ENCODE data around the gene KCNJ2.

Gene KCNJ2

GRCh38 chr17:70168977-70169708 is at the start of gene KCNJ2:
Gene KCNJ2 (plus strand): TSS chr17:70169532. CDS start chr17:70175040, 5,508 bp downstream.
- DNase-seq, result peak; percentile 39

- no peak for DNase-seq
Measured at GRCh38 chr17:70119545-70119944, 49.8 kb upstream of the KCNJ2 start.

- no peak for DNase-seq
Measured at GRCh38 chr17:70119983-70120382, 49.3 kb upstream of the KCNJ2 start.

- DNase-seq, result no peak
Measured at GRCh38 chr17:70120425-70120824, 48.9 kb upstream of the KCNJ2 start.

GRCh38 chr17:70121126-70121525 is 48.2 kb upstream of the KCNJ2 start:
- DNase-seq, result no peak

GRCh38 chr17:70123193-70123592 is 46.1 kb upstream of the KCNJ2 start:
- no peak for DNase-seq

GRCh38 chr17:70124723-70125122 is 44.6 kb upstream of the KCNJ2 start:
- no peak for DNase-seq

GRCh38 chr17:70127221-70127873 is 42.0 kb upstream of the KCNJ2 start:
- DNase-seq, result no peak

GRCh38 chr17:70128727-70129238 is 40.5 kb upstream of the KCNJ2 start:
- DNase-seq, result no peak

- DNase-seq, result no peak
Measured at GRCh38 chr17:70130289-70130688, 39.0 kb upstream of the KCNJ2 start.

GRCh38 chr17:70132505-70132904 is 36.8 kb upstream of the KCNJ2 start:
- no peak for DNase-seq

GRCh38 chr17:70134042-70134441 is 35.3 kb upstream of the KCNJ2 start:
- no peak for DNase-seq

GRCh38 chr17:70134777-70135176 is 34.6 kb upstream of the KCNJ2 start:
- DNase-seq, result no peak

GRCh38 chr17:70136131-70136530 is 33.2 kb upstream of the KCNJ2 start:
- no peak for DNase-seq

GRCh38 chr17:70137451-70138230 is 31.7 kb upstream of the KCNJ2 start:
- DNase-seq, result no peak

GRCh38 chr17:70138291-70138865 is 31.0 kb upstream of the KCNJ2 start:
- DNase-seq, result no peak

- DNase-seq, result no peak
Measured at GRCh38 chr17:70139449-70139993, 29.8 kb upstream of the KCNJ2 start.

- DNase-seq, result no peak
Measured at GRCh38 chr17:70144260-70144846, 25.0 kb upstream of the KCNJ2 start.

GRCh38 chr17:70153210-70153609 is 16.1 kb upstream of the KCNJ2 start:
- no peak for DNase-seq

GRCh38 chr17:70157151-70157550 is 12.2 kb upstream of the KCNJ2 start:
- no peak for DNase-seq

GRCh38 chr17:70158180-70158579 is 11.2 kb upstream of the KCNJ2 start:
- DNase-seq, result no peak

- no peak for DNase-seq
Measured at GRCh38 chr17:70158591-70158990, 10.7 kb upstream of the KCNJ2 start.

- no peak for DNase-seq
Measured at GRCh38 chr17:70159980-70160379, 9.4 kb upstream of the KCNJ2 start.
